H1 (cell line): ENCODE results near the gene STAT3. TPM values are rescaled to one million over a fixed set of nuclear protein-coding genes. Genes with fewer than 3 reads are reported as not detected.

Experiments
- CTCF ChIA-PET: fragments of 300-600 bp; sonication (Branson Sonifier 250); formaldehyde crosslinking; loops from one replicate; lab custom pipeline; 2021; ENCODE audit not compliant: partially characterized antibody; lab: Charles Lee
- POLR2A ChIA-PET: fragments of 300-600 bp; sonication (Branson Sonifier 250); formaldehyde crosslinking; loops from one replicate; lab custom pipeline; 2021; ENCODE audit warnings: inconsistent platforms; ENCODE audit not compliant: partially characterized antibody; lab: Charles Lee
- DNase-seq, 2 experiments: peaks; one replicate each; pipeline versions ENCODE4 v3.0.0 to v3.0.0-alpha.2; 2010 to 2022; ENCODE audit warnings: low spot score in 2 of 2, low read depth in 1 of 2, mixed read lengths in 1 of 2
- FAIRE-seq: peaks from 2 replicates; lab custom pipeline; 2011; peaks lifted over from hg19 to GRCh38; lab: Jason Lieb, UNC
- H2AFZ ChIP-seq: 2 replicates; pipeline ENCODE4 v1.8.1; 2012; ENCODE audit warnings: low read length, inconsistent platforms
- H2AK5ac ChIP-seq: 2 replicates; pipeline ENCODE4 v1.6.1; 2013; ENCODE audit warnings: low read depth, low read length
- H2BK120ac ChIP-seq: replicated peaks from 2 replicates; pipeline ENCODE3; 2013; ENCODE audit warnings: low read depth, low read length, inconsistent platforms
- H2BK12ac ChIP-seq: 2 replicates; pipeline ENCODE4 v1.6.1; 2013; ENCODE audit warnings: low read depth, low read length
- H2BK15ac ChIP-seq: 2 replicates; pipeline ENCODE4 v1.6.1; 2013; ENCODE audit warnings: low read length
- H2BK20ac ChIP-seq: 2 replicates; pipeline ENCODE4 v1.6.1; 2013; ENCODE audit warnings: low read length
- H2BK5ac ChIP-seq: 2 replicates; pipeline ENCODE4 v1.6.1; 2013; ENCODE audit warnings: low read depth, low read length
- H3K14ac ChIP-seq: 2 replicates; pipeline ENCODE4 v1.6.1; 2013; ENCODE audit warnings: inconsistent platforms; ENCODE audit not compliant: insufficient read length
- H3K18ac ChIP-seq: 2 replicates; pipeline ENCODE4 v1.6.1; 2013; ENCODE audit warnings: low read length; ENCODE audit errors: extremely low read depth
- H3K23ac ChIP-seq: 2 replicates; pipeline ENCODE4 v1.6.1; 2013; ENCODE audit warnings: inconsistent platforms; ENCODE audit not compliant: insufficient read length
- H3K23me2 ChIP-seq: 2 replicates; pipeline ENCODE4 v1.6.1; 2013; ENCODE audit warnings: low read depth, low read length
- H3K27ac ChIP-seq: 2 replicates; pipeline ENCODE4 v1.6.1; 2011; ENCODE audit warnings: low read depth, low read length, inconsistent platforms
- H3K27me3 ChIP-seq, 4 experiments: replicated peaks in 1 of 4; 1 replicate in 1 of 4; 2 replicates in 3 of 4; pipeline versions ENCODE4 v1.6.1 to v1.8.1; 2011 to 2013; ENCODE audit warnings: low read length in 3 of 4, mild to moderate bottlenecking in 3 of 4, inconsistent platforms in 2 of 4, mixed read lengths in 2 of 4, moderate library complexity in 1 of 4; ENCODE audit not compliant: control insufficient read depth in 3 of 4, insufficient read depth in 3 of 4; ENCODE audit errors: extremely low read depth in 1 of 4
- H3K36me3 ChIP-seq, 4 experiments: 2 replicates each; pipeline versions ENCODE4 v1.6.1 to v1.8.1; 2011 to 2013; ENCODE audit warnings: mild to moderate bottlenecking in 4 of 4, low read length in 3 of 4, moderate library complexity in 2 of 4, control low read depth in 1 of 4, inconsistent platforms in 1 of 4; ENCODE audit not compliant: insufficient read depth in 4 of 4, control insufficient read depth in 2 of 4
- H3K4ac ChIP-seq: replicated peaks from 2 replicates; pipeline ENCODE3; 2013; ENCODE audit warnings: low read length, low read depth, mixed read lengths, inconsistent platforms; ENCODE audit not compliant: insufficient read length
- H3K4me1 ChIP-seq, 4 experiments: replicated peaks in 1 of 4; 1 replicate in 1 of 4; 2 replicates in 3 of 4; pipeline versions ENCODE4 v1.6.1 to v1.8.1; 2011 to 2013; ENCODE audit warnings: low read length in 3 of 4, inconsistent platforms in 2 of 4, mixed read lengths in 1 of 4; ENCODE audit not compliant: insufficient read depth in 4 of 4, control insufficient read depth in 3 of 4
- H3K4me2 ChIP-seq, 2 experiments: 2 replicates each; pipeline versions ENCODE4 v1.6.1 to v1.8.1; 2011 to 2013; ENCODE audit warnings: low read depth in 2 of 2, low read length in 2 of 2, control low read depth in 1 of 2, inconsistent platforms in 1 of 2, mild to moderate bottlenecking in 1 of 2; ENCODE audit not compliant: insufficient read depth in 1 of 2
- H3K4me3 ChIP-seq, 4 experiments: fragments of 200-600, 300-600 bp in 1 of 4; sonication (generic), shearing (Covaris generic), sonication (Bioruptor Twin) in 1 of 4; 2 replicates each; pipeline versions ENCODE4 v1.5.1 to v1.8.1; 2011 to 2016; ENCODE audit warnings: low read length in 4 of 4, low read depth in 3 of 4, control low read depth in 2 of 4, inconsistent platforms in 2 of 4, mild to moderate bottlenecking in 2 of 4, mixed read lengths in 1 of 4, moderate library complexity in 1 of 4; ENCODE audit not compliant: insufficient read depth in 2 of 4; ENCODE audit errors: extremely low read depth in 1 of 4
- H3K56ac ChIP-seq: replicated peaks from 2 replicates; pipeline ENCODE3; 2013; ENCODE audit warnings: low read depth, mild to moderate bottlenecking, mixed read lengths, low read length, inconsistent platforms; ENCODE audit not compliant: insufficient read length
- H3K79me1 ChIP-seq: 2 replicates; pipeline ENCODE4 v1.6.1; 2013; ENCODE audit warnings: low read depth, low read length, control low read depth
- H3K79me2 ChIP-seq, 2 experiments: 2 replicates each; pipeline versions ENCODE4 v1.6.1 to v1.8.1; 2012 to 2013; ENCODE audit warnings: low read length in 2 of 2, mild to moderate bottlenecking in 2 of 2, inconsistent platforms in 1 of 2; ENCODE audit not compliant: insufficient read depth in 2 of 2, control insufficient read depth in 1 of 2
- H3K9ac ChIP-seq, 4 experiments: replicated peaks in 1 of 4; 1 replicate in 1 of 4; 2 replicates in 3 of 4; pipeline versions ENCODE4 v1.6.1 to v1.8.1; 2011 to 2013; ENCODE audit warnings: low read depth in 3 of 4, low read length in 3 of 4, control low read depth in 2 of 4, mild to moderate bottlenecking in 2 of 4, moderate library complexity in 2 of 4, inconsistent platforms in 1 of 4; ENCODE audit errors: extremely low read depth in 1 of 4
- H3K9me3 ChIP-seq, 2 experiments: 2 replicates each; pipeline versions ENCODE4 v1.6.1 to v1.8.1; 2012 to 2013; ENCODE audit warnings: mild to moderate bottlenecking in 2 of 2, moderate library complexity in 2 of 2, control low read depth in 1 of 2, inconsistent platforms in 1 of 2, low read depth in 1 of 2, low read length in 1 of 2, mixed read lengths in 1 of 2; ENCODE audit not compliant: insufficient read depth in 2 of 2
- H4K20me1 ChIP-seq, 2 experiments: replicated peaks in 1 of 2; 2 replicates each; pipeline versions ENCODE3 to v1.8.1; 2011 to 2013; ENCODE audit warnings: inconsistent platforms in 2 of 2, low read length in 2 of 2, mild to moderate bottlenecking in 1 of 2; ENCODE audit not compliant: insufficient read depth in 2 of 2, control insufficient read depth in 1 of 2
- H4K5ac ChIP-seq: 2 replicates; pipeline ENCODE4 v1.6.1; 2013; ENCODE audit warnings: low read length, low read depth, mixed read lengths, inconsistent platforms; ENCODE audit not compliant: insufficient read length
- H4K8ac ChIP-seq: 2 replicates; pipeline ENCODE4 v1.8.0; 2013; ENCODE audit warnings: mild to moderate bottlenecking, moderate library complexity, low read length, inconsistent platforms; ENCODE audit not compliant: insufficient read depth; ENCODE audit errors: extremely low read depth
- H4K91ac ChIP-seq: replicated peaks from 2 replicates; pipeline ENCODE3; 2013; ENCODE audit warnings: low read length, mixed read lengths, inconsistent platforms; ENCODE audit not compliant: insufficient read length
- BRCA1 ChIP-seq: IDR thresholded peaks from 2 replicates; pipeline ENCODE4 v1.6.1; 2012; ENCODE audit warnings: low read depth, low read length, improper control_type of control experiment
- E2F6 ChIP-seq: IDR thresholded peaks from 2 replicates; pipeline ENCODE4 v1.6.1; 2012; ENCODE audit warnings: inconsistent platforms
- JUN ChIP-seq: IDR thresholded peaks from 2 replicates; pipeline ENCODE4 v1.6.1; 2011; ENCODE audit warnings: low read depth, mild to moderate bottlenecking, improper control_type of control experiment, low read length
- NANOG ChIP-seq: IDR thresholded peaks from 2 replicates; pipeline ENCODE4 v1.6.1; 2011; ENCODE audit warnings: low read length, low read depth, mild to moderate bottlenecking, inconsistent platforms; ENCODE audit not compliant: insufficient read depth, poor library complexity, severe bottlenecking
- SIN3A ChIP-seq, 2 experiments: IDR thresholded peaks in 1 of 2; conservative IDR thresholded peaks in 1 of 2; 2 replicates each; pipeline ENCODE4 v1.6.1; 2011 to 2012; ENCODE audit warnings: low read length in 2 of 2, improper control_type of control experiment in 1 of 2, low read depth in 1 of 2, mild to moderate bottlenecking in 1 of 2
- SIRT6 ChIP-seq: IDR thresholded peaks from one replicate; pipeline ENCODE4 v1.7.1; 2012; ENCODE audit warnings: low read length, inconsistent platforms
- TAF7 ChIP-seq: optimal IDR thresholded peaks from 2 replicates; pipeline ENCODE3; 2011; ENCODE audit warnings: low read depth, mild to moderate bottlenecking, inconsistent platforms, low read length, moderate library complexity, borderline replicate concordance
- TBP ChIP-seq: IDR thresholded peaks from 2 replicates; pipeline ENCODE4 v1.6.1; 2011; ENCODE audit warnings: low read depth, low read length, improper control_type of control experiment
- WGBS, 2 experiments: shearing (Covaris generic) in 1 of 2; methylation state at CpG; one replicate each; pipeline versions ENCODE4 v1.1.6 to v1.1.7; 2013 to 2015; ENCODE audit warnings: low lambda C conversion rate in 2 of 2, mixed read lengths in 2 of 2, inconsistent platforms in 1 of 2, low coverage in 1 of 2, missing lambda C conversion rate in 1 of 2; ENCODE audit not compliant: insufficient replicate concordance in 2 of 2, insufficient coverage in 1 of 2, insufficient read length in 1 of 2; ENCODE audit errors: extremely low coverage in 1 of 2, missing lambda C conversion rate in 1 of 2; 5-methylcytosine and 5-hydroxymethylcytosine counted together
- polyA plus RNA-seq, 7 experiments: library from polyadenylated mRNA; depleted of rRNA in 3 of 7; stranded (reverse) in 5 of 7; unstranded in 2 of 7; fragments of >200 nt in 5 of 7; fragments of 200-250 nt in 2 of 7; gene quantifications; 1 replicate in 5 of 7; 2 replicates in 1 of 7; 4 replicates in 1 of 7; pipeline versions ENCODE4 v1.2.1 to v1.2.3, GENCODE V29; 2011 to 2013; ENCODE audit warnings: missing spikeins in 2 of 7, mixed read lengths in 2 of 7
- total RNA-seq: library from RNA; stranded (reverse); fragmentation: NEBNext Ultra II Directional; extraction: Animal tissue kit (Norgen Biotek cat#: 25700); gene quantifications from 2 replicates; pipeline ENCODE4 v1.2.1, GENCODE V29; 2021
- TF ChIP-seq, protein P1 (sequence below): IDR thresholded peaks from 2 replicates; pipeline ENCODE4 v1.6.1; 2011; ENCODE audit warnings: low read depth, mild to moderate bottlenecking, low read length; ENCODE audit not compliant: insufficient read depth

Gene STAT3
- total and polyA plus RNA-seq, 2 of the 8 experiments (the other 6 are each of a cell fraction or from before 2014, with no cell fraction given), result 38.4 to 94.1 TPM

GRCh38 chr17:42411905-42412679 is 23.9 kb upstream of the STAT3 start:
- Histone ChIP-seq H4K5ac (no peak overlapping the region), H4K8ac (no peak overlapping the region), H3K23ac (no peak overlapping the region), H3K79me1 (peaks cover 5% of the 10 kb centered on the region), H3K27me3 (no peaks in the 10 kb centered on the region), H2BK5ac (no peak overlapping the region), H3K4me3 (no peak overlapping the region), H3K9ac (no peak overlapping the region), H3K79me2 (no peaks in the 10 kb centered on the region; a peak in 1 of 4 replicates), H3K56ac (no peak overlapping the region), H2AK5ac (no peak overlapping the region), H3K9me3 (no peaks in the 10 kb centered on the region), H2AFZ (no peak overlapping the region), H2BK12ac (no peak overlapping the region), H4K20me1 (no peaks in the 10 kb centered on the region), H3K4me1 (peaks cover 2 to 15% (median 9%) of the 10 kb centered on the region in 4 experiments), H2BK20ac (no peak overlapping the region), H2BK15ac (no peak overlapping the region), H3K14ac (no peak overlapping the region), H4K91ac (no peak overlapping the region), H3K4me2 (no peak overlapping the region), H3K36me3 (no peaks in the 10 kb centered on the region), H3K4ac (no peak overlapping the region), H3K23me2 (no peaks in the 10 kb centered on the region), H3K18ac (no peak overlapping the region), H3K27ac (no peak overlapping the region), H2BK120ac (no peak overlapping the region)
- ChIA-PET CTCF (interaction anchor here (0.6 to 23.6 kb wide), 3 partner anchors 10 to 184 kb away, joined by 3 to 542 read pairs (median 3); no protein-coding TSS in a partner anchor), POLR2A (interaction anchor here (3.8 kb wide), 1 partner anchor 11 kb away, joined by 12 read pairs; the partner anchor contains the start of gene CAVIN1)
- 97% methylated on average over 9 of the region's 11 CpGs; no CpG with 5 or more reads in 1 of the 2 experiments for WGBS, 2 experiments
- FAIRE-seq, result no peak
- DNase-seq, result no peak
- TF ChIP-seq E2F6 (no peak), BRCA1 (no peak), TBP (no peak), SIRT6 (no peak), SIN3A (conservative IDR thresholded peaks at IDR 0.05 in 1 of 2, IDR thresholded peaks at IDR 0.05 in 1 of 2; ENCODE audit: low read depth in 1 of 2, low read length in 2 of 2) (no peak), JUN (no peak), TAF7 (no peak), NANOG (no peak)
- TF ChIP-seq, protein P1, sequence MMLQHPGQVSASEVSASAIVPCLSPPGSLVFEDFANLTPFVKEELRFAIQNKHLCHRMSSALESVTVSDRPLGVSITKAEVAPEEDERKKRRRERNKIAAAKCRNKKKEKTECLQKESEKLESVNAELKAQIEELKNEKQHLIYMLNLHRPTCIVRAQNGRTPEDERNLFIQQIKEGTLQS, result no peak
